ENCODE data around the gene FAM184A.

FAM184A gene

DNA sequence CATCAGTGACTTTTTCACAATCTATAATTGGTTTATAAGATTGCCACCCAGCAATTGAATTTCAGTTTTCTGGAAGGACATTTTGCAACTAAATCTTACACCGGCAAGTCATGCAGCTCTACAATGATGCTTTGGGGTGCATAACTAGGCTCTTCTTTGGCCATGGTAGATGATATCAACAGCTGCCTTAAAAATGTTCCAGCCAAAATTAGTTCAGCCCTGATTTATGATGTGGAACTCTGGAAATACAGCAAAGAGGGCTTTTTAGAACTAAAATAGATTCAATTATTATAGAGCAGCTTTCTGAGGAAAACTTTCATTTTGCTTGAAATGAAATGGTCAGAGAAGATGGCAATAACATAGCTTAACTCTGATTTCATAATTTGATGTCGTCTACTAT lies 125.1 kb downstream of the FAM184A start:
- TF ChIP-seq, protein P1, sequence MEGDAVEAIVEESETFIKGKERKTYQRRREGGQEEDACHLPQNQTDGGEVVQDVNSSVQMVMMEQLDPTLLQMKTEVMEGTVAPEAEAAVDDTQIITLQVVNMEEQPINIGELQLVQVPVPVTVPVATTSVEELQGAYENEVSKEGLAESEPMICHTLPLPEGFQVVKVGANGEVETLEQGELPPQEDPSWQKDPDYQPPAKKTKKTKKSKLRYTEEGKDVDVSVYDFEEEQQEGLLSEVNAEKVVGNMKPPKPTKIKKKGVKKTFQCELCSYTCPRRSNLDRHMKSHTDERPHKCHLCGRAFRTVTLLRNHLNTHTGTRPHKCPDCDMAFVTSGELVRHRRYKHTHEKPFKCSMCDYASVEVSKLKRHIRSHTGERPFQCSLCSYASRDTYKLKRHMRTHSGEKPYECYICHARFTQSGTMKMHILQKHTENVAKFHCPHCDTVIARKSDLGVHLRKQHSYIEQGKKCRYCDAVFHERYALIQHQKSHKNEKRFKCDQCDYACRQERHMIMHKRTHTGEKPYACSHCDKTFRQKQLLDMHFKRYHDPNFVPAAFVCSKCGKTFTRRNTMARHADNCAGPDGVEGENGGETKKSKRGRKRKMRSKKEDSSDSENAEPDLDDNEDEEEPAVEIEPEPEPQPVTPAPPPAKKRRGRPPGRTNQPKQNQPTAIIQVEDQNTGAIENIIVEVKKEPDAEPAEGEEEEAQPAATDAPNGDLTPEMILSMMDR (IDR thresholded peaks at IDR 0.05; ENCODE audit: borderline replicate concordance, extremely low read depth, low read length, poor library complexity, severe bottlenecking), result no peak
- no peak for TF ChIP-seq EZH2 (IDR thresholded peaks at IDR 0.05; ENCODE audit: borderline replicate concordance, low read depth, low read length, severe bottlenecking)
- no peaks in the 10 kb centered on the region for H3K9me3 ChIP-seq (ENCODE audit: insufficient read depth, low read length, severe bottlenecking)
- no peaks in the 10 kb centered on the region for H3K79me2 ChIP-seq (ENCODE audit: insufficient read depth, low read length)
- no peaks in the 10 kb centered on the region for H3K36me3 ChIP-seq (ENCODE audit: insufficient read depth, low read length)
- no peak overlapping the region for H2AFZ ChIP-seq (ENCODE audit: low read depth, low read length)
- H3K27ac ChIP-seq (ENCODE audit: low read length), result no peak overlapping the region
- H4K20me1 ChIP-seq (ENCODE audit: insufficient read depth, low read length), result no peaks in the 10 kb centered on the region
- no peaks in the 10 kb centered on the region for H3K27me3 ChIP-seq (ENCODE audit: insufficient read depth, low read length, poor library complexity)
- H3K9ac ChIP-seq (ENCODE audit: low read depth, low read length), result no peak overlapping the region
- no peak overlapping the region for H3K4me3 ChIP-seq (ENCODE audit: low read depth in 1 of 2, low read length in 2 of 2)
- ATAC-seq (ENCODE audit: insufficient read depth, low read depth) (no peak), DNase-seq (no peak)
- no peaks in the 10 kb centered on the region for H3K4me1 ChIP-seq (ENCODE audit: insufficient read depth, low read length)
- H3K4me2 ChIP-seq (ENCODE audit: insufficient read depth, low read length), result no peak overlapping the region

- Histone ChIP-seq H3K4me2 (ENCODE audit: insufficient read depth, low read length) (no peak overlapping the region), H3K36me3 (ENCODE audit: insufficient read depth, low read length) (no peaks in the 10 kb centered on the region), H3K27me3 (ENCODE audit: insufficient read depth, low read length, poor library complexity) (no peaks in the 10 kb centered on the region), H3K79me2 (ENCODE audit: insufficient read depth, low read length) (no peaks in the 10 kb centered on the region), H3K27ac (ENCODE audit: low read length) (no peak overlapping the region), H4K20me1 (ENCODE audit: insufficient read depth, low read length) (no peaks in the 10 kb centered on the region), H3K9me3 (ENCODE audit: insufficient read depth, low read length, severe bottlenecking) (no peaks in the 10 kb centered on the region), H2AFZ (ENCODE audit: low read depth, low read length) (no peak overlapping the region), H3K9ac (ENCODE audit: low read depth, low read length) (no peak overlapping the region), H3K4me1 (ENCODE audit: insufficient read depth, low read length) (no peaks in the 10 kb centered on the region), H3K4me3 (ENCODE audit: low read depth in 1 of 2, low read length in 2 of 2) (no peak overlapping the region)
- DNase-seq (no peak), ATAC-seq (ENCODE audit: insufficient read depth, low read depth) (no peak)
- TF ChIP-seq, protein P1 (IDR thresholded peaks at IDR 0.05; ENCODE audit: borderline replicate concordance, extremely low read depth, low read length, poor library complexity, severe bottlenecking), result no peak
- TF ChIP-seq EZH2 (IDR thresholded peaks at IDR 0.05; ENCODE audit: borderline replicate concordance, low read depth, low read length, severe bottlenecking), result no peak
Observed at GRCh38 chr6:118952683-118953082, 125.8 kb downstream of the FAM184A start.

DNA sequence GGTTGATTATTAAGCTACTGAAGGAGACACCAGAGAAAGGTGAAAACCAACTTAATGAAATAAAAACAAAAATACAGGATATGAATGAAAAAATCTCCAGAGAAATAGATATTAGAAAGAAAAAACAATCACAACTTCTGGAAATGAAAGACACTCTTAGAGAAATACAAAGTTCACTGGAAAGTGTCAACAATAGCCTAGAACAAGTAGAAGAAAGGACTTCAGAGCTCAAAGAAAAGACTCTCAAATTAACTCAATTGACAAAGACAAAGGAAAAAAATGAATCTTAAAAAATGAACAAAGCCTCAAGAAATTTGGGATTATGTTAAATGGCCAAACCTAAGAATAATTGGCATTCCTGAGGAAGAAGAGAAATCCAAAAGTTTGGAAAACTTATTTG lies 133.2 kb downstream of the FAM184A start:
- H3K4me2 ChIP-seq (ENCODE audit: insufficient read depth, low read length), result no peak overlapping the region
- H3K27me3 ChIP-seq (ENCODE audit: insufficient read depth, low read length, poor library complexity), result no peaks in the 10 kb centered on the region
- peaks cover 3% of the 10 kb centered on the region; the same call in 1 of the 2 replicates for H3K79me2 ChIP-seq (ENCODE audit: insufficient read depth, low read length)
- no peak overlapping the region for H2AFZ ChIP-seq (ENCODE audit: low read depth, low read length)
- H3K9ac ChIP-seq (ENCODE audit: low read depth, low read length), result no peak overlapping the region
- H3K4me3 ChIP-seq (ENCODE audit: low read depth in 1 of 2, low read length in 2 of 2), result no peak overlapping the region
- H3K27ac ChIP-seq (ENCODE audit: low read length), result no peak overlapping the region
- ATAC-seq (ENCODE audit: insufficient read depth, low read depth), result no peak
- no peaks in the 10 kb centered on the region for H3K36me3 ChIP-seq (ENCODE audit: insufficient read depth, low read length)
- no peaks in the 10 kb centered on the region for H3K4me1 ChIP-seq (ENCODE audit: insufficient read depth, low read length)
- no peak for DNase-seq
- H4K20me1 ChIP-seq (ENCODE audit: insufficient read depth, low read length), result no peaks in the 10 kb centered on the region
- no peak for TF ChIP-seq EZH2 (IDR thresholded peaks at IDR 0.05; ENCODE audit: borderline replicate concordance, low read depth, low read length, severe bottlenecking)
- TF ChIP-seq, protein P1 (IDR thresholded peaks at IDR 0.05; ENCODE audit: borderline replicate concordance, extremely low read depth, low read length, poor library complexity, severe bottlenecking), result no peak
- H3K9me3 ChIP-seq (ENCODE audit: insufficient read depth, low read length, severe bottlenecking), result no peaks in the 10 kb centered on the region

- Histone ChIP-seq H3K27ac (ENCODE audit: low read length) (no peak overlapping the region), H3K9me3 (ENCODE audit: insufficient read depth, low read length, severe bottlenecking) (no peaks in the 10 kb centered on the region)
- TF ChIP-seq EZH2 (IDR thresholded peaks at IDR 0.05; ENCODE audit: borderline replicate concordance, low read depth, low read length, severe bottlenecking), result no peak
- TF ChIP-seq, protein P1 (IDR thresholded peaks at IDR 0.05; ENCODE audit: borderline replicate concordance, extremely low read depth, low read length, poor library complexity, severe bottlenecking), result no peak
Observed at GRCh38 chr6:118940770-118941169, 137.7 kb downstream of the FAM184A start.

More at GRCh38 chr6:118940770-118941169, 137.7 kb downstream of the FAM184A start:
- no peaks in the 10 kb centered on the region for H3K27me3 ChIP-seq (ENCODE audit: insufficient read depth, low read length, poor library complexity)
- H3K4me2 ChIP-seq (ENCODE audit: insufficient read depth, low read length), result no peak overlapping the region
- H3K9ac ChIP-seq (ENCODE audit: low read depth, low read length), result no peak overlapping the region
- no peak overlapping the region for H2AFZ ChIP-seq (ENCODE audit: low read depth, low read length)
- H4K20me1 ChIP-seq (ENCODE audit: insufficient read depth, low read length), result no peaks in the 10 kb centered on the region
- peaks cover 13% of the 10 kb centered on the region for H3K4me1 ChIP-seq (ENCODE audit: insufficient read depth, low read length)
- H3K36me3 ChIP-seq (ENCODE audit: insufficient read depth, low read length), result no peaks in the 10 kb centered on the region
- H3K79me2 ChIP-seq (ENCODE audit: insufficient read depth, low read length), result peaks cover 26% of the 10 kb centered on the region
- no peak overlapping the region for H3K4me3 ChIP-seq (ENCODE audit: low read depth in 1 of 2, low read length in 2 of 2)
- DNase-seq (no peak), ATAC-seq (ENCODE audit: insufficient read depth, low read depth) (no peak)
